ENCODE data around the gene CCRL2.
"Not testable (repeated sequence)": the region's sequence is repeated elsewhere in the genome, so short reads cannot be mapped to it uniquely, and the experiment has no call there.

Gene CCRL2

DNA sequence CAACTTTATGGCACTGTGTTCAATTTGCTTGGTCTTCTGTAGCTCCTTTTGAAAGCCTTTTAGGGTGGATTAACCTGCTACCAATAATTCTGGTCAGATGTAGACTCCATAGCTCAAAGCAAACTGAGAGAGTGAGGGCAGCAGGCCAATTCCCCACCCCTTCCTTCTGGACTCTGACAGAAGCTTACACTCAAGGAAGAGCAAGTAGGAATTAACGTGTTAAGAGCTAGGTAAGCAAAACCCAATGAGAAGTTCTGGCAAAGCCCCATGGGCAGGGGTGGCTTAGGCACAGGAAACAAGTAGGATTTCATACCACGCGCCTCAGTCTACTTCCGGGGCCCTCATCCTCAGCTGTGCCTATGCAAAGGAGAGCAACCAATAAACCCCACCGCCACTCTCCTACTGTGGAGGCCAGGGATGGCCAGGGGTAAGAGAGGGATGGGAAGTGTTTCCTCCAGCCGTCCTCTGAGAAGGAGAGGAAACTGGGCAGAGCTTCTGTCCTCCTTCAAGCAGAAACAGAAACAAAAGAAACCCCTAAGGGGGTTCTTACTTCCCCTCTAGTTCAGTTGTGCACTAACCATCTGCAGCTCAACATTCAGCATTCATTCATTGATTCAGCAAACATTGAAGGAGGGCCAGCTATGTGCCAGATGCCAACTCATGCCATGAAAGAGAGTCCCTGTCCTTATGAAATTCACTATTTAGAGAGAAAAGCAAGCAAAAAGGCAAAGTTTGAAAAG is 23.7 kb upstream of the CCRL2 start:
- H3K27me3 ChIP-seq (ENCODE audit: control insufficient read depth, insufficient read depth, low read length) = no peaks in the 10 kb centered on the region
- no peak overlapping the region for H3K9ac ChIP-seq (ENCODE audit: low read length)
- no peaks in the 10 kb centered on the region for H3K9me3 ChIP-seq (ENCODE audit: control insufficient read depth, low read length)
- peaks cover 27% of the 10 kb centered on the region for H3K4me1 ChIP-seq (ENCODE audit: control insufficient read depth, insufficient read depth, low read length)
- H3K4me3 ChIP-seq (ENCODE audit: low read length) = no peak overlapping the region
- no peaks in the 10 kb centered on the region for H3K36me3 ChIP-seq (ENCODE audit: control insufficient read depth, insufficient read depth, low read length)

DNA sequence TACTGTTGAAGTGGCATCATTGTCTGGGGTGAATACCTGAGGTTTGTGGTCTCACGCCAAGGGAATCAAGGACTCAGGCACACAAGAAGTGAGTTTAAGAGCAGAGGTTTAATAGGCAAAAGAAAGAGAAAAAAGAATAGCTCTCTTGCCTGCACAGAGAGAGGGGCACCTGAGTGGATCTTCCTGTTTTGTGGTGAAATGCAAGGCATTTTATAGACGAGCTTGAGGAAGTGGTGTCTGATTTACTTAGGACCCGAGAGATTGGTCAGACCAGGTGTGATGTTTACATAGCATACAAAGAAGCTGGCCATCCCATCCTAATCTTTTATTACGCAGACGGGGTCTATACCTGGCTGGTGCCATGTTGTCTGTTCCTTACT is 23.1 kb upstream of the CCRL2 start:
- H3K4me1 ChIP-seq (ENCODE audit: control insufficient read depth, insufficient read depth, low read length) = peaks cover 25% of the 10 kb centered on the region
- no peaks in the 10 kb centered on the region for H3K36me3 ChIP-seq (ENCODE audit: control insufficient read depth, insufficient read depth, low read length)
- no peak overlapping the region for H3K9ac ChIP-seq (ENCODE audit: low read length)
- no peaks in the 10 kb centered on the region for H3K9me3 ChIP-seq (ENCODE audit: control insufficient read depth, low read length)
- H3K4me3 ChIP-seq (ENCODE audit: low read length) = no peak overlapping the region
- no peaks in the 10 kb centered on the region for H3K27me3 ChIP-seq (ENCODE audit: control insufficient read depth, insufficient read depth, low read length)

DNA sequence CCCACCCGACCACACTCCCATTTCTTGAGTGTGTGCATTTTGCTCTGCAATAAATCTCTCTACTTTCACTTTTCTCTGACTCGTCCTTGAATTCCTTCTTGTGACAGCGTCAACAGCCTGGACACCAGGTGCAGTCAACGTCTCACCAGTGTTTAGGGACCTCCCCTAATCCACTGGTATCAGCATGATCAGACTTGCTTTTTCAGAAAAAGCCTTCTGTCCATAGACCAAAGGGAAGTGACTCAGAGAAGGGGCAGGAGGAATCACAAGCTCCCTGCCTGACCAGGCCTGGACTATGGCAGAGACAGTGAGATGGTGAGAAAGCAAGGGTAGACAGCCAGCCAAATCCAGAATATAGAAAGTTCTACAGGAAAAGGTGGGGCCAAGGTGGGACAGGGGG is 20.9 kb upstream of the CCRL2 start:
- peaks cover 17% of the 10 kb centered on the region for H3K4me1 ChIP-seq (ENCODE audit: control insufficient read depth, insufficient read depth, low read length)
- no peak overlapping the region for H3K9ac ChIP-seq (ENCODE audit: low read length)
- H3K9me3 ChIP-seq (ENCODE audit: control insufficient read depth, low read length) = no peaks in the 10 kb centered on the region
- no peaks in the 10 kb centered on the region for H3K27me3 ChIP-seq (ENCODE audit: control insufficient read depth, insufficient read depth, low read length)
- H3K36me3 ChIP-seq (ENCODE audit: control insufficient read depth, insufficient read depth, low read length) = no peaks in the 10 kb centered on the region
- H3K4me3 ChIP-seq (ENCODE audit: low read length) = no peak overlapping the region

DNA sequence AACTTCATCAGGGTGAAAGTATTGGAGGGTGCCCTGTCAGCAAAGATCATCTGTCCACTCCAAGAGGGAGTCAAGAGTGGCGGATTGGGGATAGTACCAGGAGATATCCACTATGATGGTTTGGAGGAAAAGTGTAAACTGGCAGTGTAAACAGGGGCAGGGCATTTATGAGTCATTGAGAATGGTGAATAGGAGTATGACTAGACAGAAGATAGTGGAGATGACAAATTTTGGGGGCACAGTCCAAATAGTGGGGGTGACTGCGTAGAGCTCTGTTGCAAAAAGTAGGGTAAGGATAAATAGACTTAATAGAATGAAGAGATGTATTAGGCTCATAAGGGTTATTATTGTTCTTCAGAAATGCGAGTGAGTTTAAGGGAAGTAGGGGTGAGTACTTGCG is 18.2 kb upstream of the CCRL2 start:
- H3K9me3 ChIP-seq (ENCODE audit: control insufficient read depth, low read length); H3K36me3 ChIP-seq (ENCODE audit: control insufficient read depth, insufficient read depth, low read length); H3K4me1 ChIP-seq (ENCODE audit: control insufficient read depth, insufficient read depth, low read length): not testable (repeated sequence)

DNA sequence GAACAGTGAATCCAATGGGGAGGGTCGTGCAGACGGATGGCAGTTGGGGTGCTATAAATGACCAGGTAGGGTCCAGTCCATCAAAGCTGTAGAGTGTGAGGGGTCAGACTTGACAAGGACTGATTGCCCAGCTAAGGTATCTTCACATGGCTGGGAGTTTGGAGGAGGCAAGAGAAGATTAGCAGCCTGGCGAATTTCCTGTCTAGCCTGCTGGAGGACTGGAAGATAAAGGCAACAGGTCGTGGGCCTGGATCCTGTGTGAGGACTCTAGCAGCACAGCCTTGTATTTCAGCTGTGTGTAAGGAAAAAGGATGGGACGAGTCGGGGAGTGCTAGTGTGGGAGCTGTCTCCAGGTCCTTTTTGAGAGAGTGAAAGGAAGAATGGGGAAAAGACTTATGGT is 17.8 kb upstream of the CCRL2 start:
- no peak overlapping the region for H3K4me3 ChIP-seq (ENCODE audit: low read length)

More for the DNA sequence above, 18.2 kb upstream of the CCRL2 start:
- not testable (repeated sequence) for H3K4me3 ChIP-seq (ENCODE audit: low read length); H3K27me3 ChIP-seq (ENCODE audit: control insufficient read depth, insufficient read depth, low read length); H3K9ac ChIP-seq (ENCODE audit: low read length)

DNA sequence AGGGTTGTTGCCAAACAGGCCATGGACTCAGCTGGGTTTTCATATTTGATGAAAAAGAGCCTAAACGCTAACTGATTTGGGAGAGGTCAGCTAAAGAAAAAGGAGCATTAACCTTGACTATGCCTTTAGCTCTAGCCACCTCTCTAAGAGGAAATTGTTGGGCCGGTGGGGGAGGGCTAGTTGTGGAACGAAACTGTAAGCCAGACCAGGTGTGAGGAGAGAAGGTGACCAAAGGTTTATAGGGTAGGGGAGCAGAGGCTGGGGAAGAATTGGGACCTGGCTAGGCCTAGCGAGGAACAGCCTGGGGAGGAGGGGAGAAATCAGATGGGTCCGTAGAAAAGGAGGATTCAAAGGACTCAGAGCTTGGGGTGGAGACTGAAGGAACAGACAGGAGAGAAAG is 15.5 kb upstream of the CCRL2 start:
- H3K4me3 ChIP-seq (ENCODE audit: low read length); H3K36me3 ChIP-seq (ENCODE audit: control insufficient read depth, insufficient read depth, low read length); H3K9ac ChIP-seq (ENCODE audit: low read length); H3K27me3 ChIP-seq (ENCODE audit: control insufficient read depth, insufficient read depth, low read length); H3K9me3 ChIP-seq (ENCODE audit: control insufficient read depth, low read length); H3K4me1 ChIP-seq (ENCODE audit: control insufficient read depth, insufficient read depth, low read length): not testable (repeated sequence)

More for the DNA sequence above, 17.8 kb upstream of the CCRL2 start:
- H3K36me3 ChIP-seq (ENCODE audit: control insufficient read depth, insufficient read depth, low read length) = no peaks in the 10 kb centered on the region
- H3K4me1 ChIP-seq (ENCODE audit: control insufficient read depth, insufficient read depth, low read length) = no peaks in the 10 kb centered on the region
- H3K27me3 ChIP-seq (ENCODE audit: control insufficient read depth, insufficient read depth, low read length) = no peaks in the 10 kb centered on the region
- H3K9me3 ChIP-seq (ENCODE audit: control insufficient read depth, low read length) = no peaks in the 10 kb centered on the region
- H3K9ac ChIP-seq (ENCODE audit: low read length) = no peak overlapping the region

DNA sequence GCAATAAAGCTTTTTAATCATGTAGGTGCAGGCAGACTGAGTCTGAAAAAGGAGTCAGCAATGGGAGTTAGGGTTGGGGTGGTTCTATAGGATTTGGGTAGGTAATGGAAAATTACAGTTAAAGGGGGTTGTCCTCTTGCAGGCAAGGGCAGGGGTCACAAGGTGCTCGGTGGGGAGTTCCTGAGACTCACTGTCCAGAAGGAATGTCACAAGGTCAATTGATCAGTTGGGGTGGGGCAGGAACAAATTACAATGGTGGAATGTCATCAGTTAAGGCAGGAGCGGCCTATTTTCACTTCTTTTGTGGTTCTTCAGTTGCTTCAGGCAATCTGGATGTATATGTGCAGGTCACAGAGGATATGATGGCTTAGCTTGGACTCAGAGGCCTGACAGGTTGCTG is 14.0 kb upstream of the CCRL2 start:
- Histone ChIP-seq H3K4me1 (ENCODE audit: control insufficient read depth, insufficient read depth, low read length) (no peaks in the 10 kb centered on the region), H3K36me3 (ENCODE audit: control insufficient read depth, insufficient read depth, low read length) (no peaks in the 10 kb centered on the region), H3K9ac (ENCODE audit: low read length) (no peak overlapping the region)

DNA sequence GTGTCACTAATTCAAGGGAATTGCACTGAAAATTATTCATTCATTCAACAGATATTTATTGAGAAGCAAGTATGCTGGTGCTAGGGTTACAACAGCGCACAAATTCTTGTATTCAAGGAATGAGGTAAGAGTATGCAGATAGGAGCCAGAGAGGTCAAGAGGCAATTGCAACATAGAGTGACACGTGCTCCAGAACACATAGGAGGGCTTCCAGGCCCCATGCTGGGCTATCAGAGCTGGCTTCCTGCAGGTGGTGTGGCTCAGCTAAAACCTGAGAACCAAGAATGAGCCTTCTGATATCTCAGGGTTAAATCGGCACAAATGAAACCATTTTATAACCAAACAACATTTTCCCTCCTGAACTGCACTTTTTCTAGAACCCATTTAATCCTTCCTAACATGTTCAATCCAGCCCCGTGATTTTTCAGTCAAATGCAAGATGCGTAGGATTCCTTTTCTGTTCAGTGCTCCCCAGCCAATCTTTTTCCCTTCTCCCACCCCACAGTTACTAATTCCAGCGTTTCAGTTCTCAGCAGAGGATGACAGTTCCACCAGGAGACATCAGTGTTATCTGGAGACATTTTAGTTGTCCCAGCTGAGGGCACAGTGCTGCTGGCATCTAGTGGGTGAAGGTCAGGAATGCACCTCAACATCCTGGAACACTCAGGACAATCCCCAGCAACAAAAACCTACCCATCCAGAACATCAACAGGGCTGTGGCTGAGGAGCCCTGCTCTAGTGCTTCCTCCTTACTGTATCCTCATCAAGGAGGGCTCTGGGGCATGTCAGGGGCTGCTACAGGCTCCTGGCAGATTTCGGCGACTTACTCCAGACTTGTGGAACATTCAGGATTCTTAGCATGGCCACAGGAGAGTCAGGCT is 13.3 kb upstream of the CCRL2 start:
- H3K4me3 ChIP-seq (ENCODE audit: low read length) = no peak overlapping the region
- no peak overlapping the region for H3K9ac ChIP-seq (ENCODE audit: low read length)
- no peaks in the 10 kb centered on the region for H3K9me3 ChIP-seq (ENCODE audit: control insufficient read depth, low read length)
- H3K4me1 ChIP-seq (ENCODE audit: control insufficient read depth, insufficient read depth, low read length) = no peaks in the 10 kb centered on the region
- no peaks in the 10 kb centered on the region for H3K36me3 ChIP-seq (ENCODE audit: control insufficient read depth, insufficient read depth, low read length)
- H3K27me3 ChIP-seq (ENCODE audit: control insufficient read depth, insufficient read depth, low read length) = no peaks in the 10 kb centered on the region

More for the DNA sequence above, 14.0 kb upstream of the CCRL2 start:
- Histone ChIP-seq H3K4me3 (ENCODE audit: low read length) (no peak overlapping the region), H3K9me3 (ENCODE audit: control insufficient read depth, low read length) (no peaks in the 10 kb centered on the region), H3K27me3 (ENCODE audit: control insufficient read depth, insufficient read depth, low read length) (no peaks in the 10 kb centered on the region)

DNA sequence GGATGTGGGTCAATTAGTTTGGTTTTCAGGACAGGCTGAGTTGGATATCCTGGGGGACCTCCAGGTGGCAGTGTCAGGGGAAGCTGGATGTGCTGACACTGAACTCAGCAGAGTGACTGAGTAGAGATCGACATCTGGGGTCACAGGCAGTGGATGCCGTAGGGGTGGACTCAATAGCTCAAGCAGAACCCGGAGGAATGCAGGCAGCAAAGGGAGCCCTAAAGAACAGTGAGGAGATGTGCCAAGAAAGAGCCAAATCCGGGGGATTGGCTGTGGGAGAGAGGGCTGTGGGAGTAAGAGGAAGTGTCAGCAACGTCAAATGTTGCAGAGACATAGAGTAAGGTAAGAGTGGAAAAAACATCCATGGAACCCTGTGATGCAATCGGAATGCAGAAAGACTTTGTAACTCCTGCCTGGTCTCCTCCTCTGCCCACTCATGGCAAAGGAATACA is 11.8 kb upstream of the CCRL2 start:
- no peaks in the 10 kb centered on the region for H3K36me3 ChIP-seq (ENCODE audit: control insufficient read depth, insufficient read depth, low read length)
- no peaks in the 10 kb centered on the region for H3K27me3 ChIP-seq (ENCODE audit: control insufficient read depth, insufficient read depth, low read length)
- H3K9ac ChIP-seq (ENCODE audit: low read length) = no peak overlapping the region
- H3K4me3 ChIP-seq (ENCODE audit: low read length) = no peak overlapping the region
- H3K9me3 ChIP-seq (ENCODE audit: control insufficient read depth, low read length) = no peaks in the 10 kb centered on the region
- no peaks in the 10 kb centered on the region for H3K4me1 ChIP-seq (ENCODE audit: control insufficient read depth, insufficient read depth, low read length)

DNA sequence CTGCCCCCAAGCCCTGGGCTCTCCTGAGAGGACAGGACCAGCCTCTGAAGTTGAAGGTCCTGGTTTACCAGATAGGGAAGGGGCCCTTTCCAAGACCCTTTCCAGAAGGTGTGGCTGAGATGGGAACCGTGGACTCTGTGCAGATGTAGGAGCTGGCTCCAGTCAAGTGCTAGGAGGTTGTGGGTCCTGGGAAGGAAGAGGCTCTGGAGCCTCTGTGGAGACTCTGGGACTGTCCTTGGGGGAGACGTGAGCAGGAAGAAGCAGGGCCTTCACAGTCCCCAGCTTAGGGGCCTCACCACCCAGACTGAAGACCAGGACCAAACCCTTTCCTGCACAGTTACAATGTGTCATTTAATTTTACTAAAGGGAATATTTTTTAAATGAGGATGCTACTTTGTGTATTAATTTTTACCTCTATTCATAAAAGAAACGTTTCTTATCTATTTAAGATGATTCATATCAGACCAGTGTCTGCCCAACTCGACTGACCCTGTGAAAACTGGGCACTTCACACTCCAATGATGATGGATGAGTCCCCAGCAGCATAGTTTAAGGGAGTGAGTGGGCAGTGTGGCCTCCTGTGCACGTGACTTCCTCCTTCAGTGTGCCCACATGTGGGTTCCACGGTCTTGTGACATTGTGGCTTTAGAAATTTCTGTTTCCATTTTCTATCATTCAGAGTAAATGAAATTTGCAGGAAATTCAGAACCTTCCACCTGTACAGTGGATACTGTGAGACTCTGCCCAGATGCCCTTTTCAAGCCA is 11.1 kb upstream of the CCRL2 start:
- H3K27me3 ChIP-seq (ENCODE audit: control insufficient read depth, insufficient read depth, low read length) = no peaks in the 10 kb centered on the region
- H3K4me3 ChIP-seq (ENCODE audit: low read length) = no peak overlapping the region
- H3K9me3 ChIP-seq (ENCODE audit: control insufficient read depth, low read length) = no peaks in the 10 kb centered on the region
- H3K9ac ChIP-seq (ENCODE audit: low read length) = no peak overlapping the region
- no peaks in the 10 kb centered on the region for H3K4me1 ChIP-seq (ENCODE audit: control insufficient read depth, insufficient read depth, low read length)
- H3K36me3 ChIP-seq (ENCODE audit: control insufficient read depth, insufficient read depth, low read length) = no peaks in the 10 kb centered on the region

DNA sequence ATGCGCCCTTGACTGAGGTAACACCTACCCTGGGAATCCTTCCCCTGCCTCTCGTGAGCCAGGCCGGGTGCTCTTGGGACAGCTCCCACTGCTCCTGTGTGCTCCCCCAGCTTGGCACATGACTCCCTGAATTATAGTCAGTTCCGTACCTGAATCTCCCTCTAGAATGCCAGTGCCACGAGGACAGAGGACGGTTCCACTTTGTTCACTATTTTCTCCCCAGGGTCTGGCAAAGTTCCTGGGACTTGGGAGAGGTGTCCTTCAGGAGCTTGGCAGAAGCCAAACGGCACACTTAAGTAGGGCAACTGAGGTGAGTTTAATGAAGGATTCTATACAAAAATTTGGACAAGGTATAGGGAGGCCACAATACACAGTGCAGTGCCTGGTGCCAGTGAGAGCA is 9.9 kb upstream of the CCRL2 start:
- Histone ChIP-seq H3K4me1 (ENCODE audit: control insufficient read depth, insufficient read depth, low read length) (no peaks in the 10 kb centered on the region), H3K27me3 (ENCODE audit: control insufficient read depth, insufficient read depth, low read length) (no peaks in the 10 kb centered on the region), H3K4me3 (ENCODE audit: low read length) (no peak overlapping the region), H3K9ac (ENCODE audit: low read length) (no peak overlapping the region), H3K9me3 (ENCODE audit: control insufficient read depth, low read length) (no peaks in the 10 kb centered on the region), H3K36me3 (ENCODE audit: control insufficient read depth, insufficient read depth, low read length) (no peaks in the 10 kb centered on the region)
